ENCODE results near the gene ARPIN.

- TF ChIP-seq, protein P1, sequence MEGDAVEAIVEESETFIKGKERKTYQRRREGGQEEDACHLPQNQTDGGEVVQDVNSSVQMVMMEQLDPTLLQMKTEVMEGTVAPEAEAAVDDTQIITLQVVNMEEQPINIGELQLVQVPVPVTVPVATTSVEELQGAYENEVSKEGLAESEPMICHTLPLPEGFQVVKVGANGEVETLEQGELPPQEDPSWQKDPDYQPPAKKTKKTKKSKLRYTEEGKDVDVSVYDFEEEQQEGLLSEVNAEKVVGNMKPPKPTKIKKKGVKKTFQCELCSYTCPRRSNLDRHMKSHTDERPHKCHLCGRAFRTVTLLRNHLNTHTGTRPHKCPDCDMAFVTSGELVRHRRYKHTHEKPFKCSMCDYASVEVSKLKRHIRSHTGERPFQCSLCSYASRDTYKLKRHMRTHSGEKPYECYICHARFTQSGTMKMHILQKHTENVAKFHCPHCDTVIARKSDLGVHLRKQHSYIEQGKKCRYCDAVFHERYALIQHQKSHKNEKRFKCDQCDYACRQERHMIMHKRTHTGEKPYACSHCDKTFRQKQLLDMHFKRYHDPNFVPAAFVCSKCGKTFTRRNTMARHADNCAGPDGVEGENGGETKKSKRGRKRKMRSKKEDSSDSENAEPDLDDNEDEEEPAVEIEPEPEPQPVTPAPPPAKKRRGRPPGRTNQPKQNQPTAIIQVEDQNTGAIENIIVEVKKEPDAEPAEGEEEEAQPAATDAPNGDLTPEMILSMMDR (IDR thresholded peaks at IDR 0.05; ENCODE audit: insufficient read depth, low read length): no peak
- TF ChIP-seq GABPA (IDR thresholded peaks at IDR 0.05; ENCODE audit: low read depth) (no peak), POLR2AphosphoS5 (IDR thresholded peaks at IDR 0.05; ENCODE audit: low read depth) (no peak)
Measured at GRCh38 chr15:89954541-89954940, 41.8 kb upstream of the ARPIN start.
